Calu3 (cell line): Measurements from ENCODE around the gene ASIC2. TPM values are rescaled to one million over a fixed set of nuclear protein-coding genes. Genes with fewer than 3 reads are reported as not detected.

ENCODE experiments used
- BruUV-seq: library from RNA; stranded (reverse); fragments of 400-500 nt; replicated peaks from 2 replicates; lab custom pipeline; 2021; lab: Mats Ljungman, UMichigan
- CTCF ChIA-PET: fragments of 300-600 bp; sonication (Branson Sonifier 250); formaldehyde crosslinking; loops from one replicate; lab custom pipeline; 2022; ENCODE audit warnings: antibody characterized with exemption; lab: Charles Lee
- DNase-seq: peaks from one replicate; pipeline ENCODE4 v3.0.0; 2022
- H3K27ac Mint-ChIP-seq: one replicate; pipeline ENCODE4 v1.8.0; 2022; ENCODE audit warnings: mixed read lengths; ENCODE audit not compliant: unreplicated experiment
- H3K27me3 Mint-ChIP-seq: one replicate; pipeline ENCODE4 v1.8.0; 2022; ENCODE audit warnings: mixed read lengths; ENCODE audit not compliant: unreplicated experiment
- H3K36me3 Mint-ChIP-seq: one replicate; pipeline ENCODE4 v1.8.0; 2022; ENCODE audit warnings: mild to moderate bottlenecking, moderate library complexity, mixed read lengths; ENCODE audit not compliant: insufficient read depth, unreplicated experiment
- H3K4me1 Mint-ChIP-seq: one replicate; pipeline ENCODE4 v1.8.0; 2022; ENCODE audit warnings: mild to moderate bottlenecking, low read depth, mixed read lengths; ENCODE audit not compliant: unreplicated experiment
- H3K4me3 Mint-ChIP-seq: one replicate; pipeline ENCODE4 v1.8.0; 2022; ENCODE audit warnings: mild to moderate bottlenecking, low read depth, moderate library complexity, mixed read lengths; ENCODE audit not compliant: unreplicated experiment
- H3K9me3 Mint-ChIP-seq: one replicate; pipeline ENCODE4 v1.8.0; 2022; ENCODE audit warnings: low read depth, mixed read lengths; ENCODE audit not compliant: unreplicated experiment
- intact Hi-C: fragments of 100-400 bp; cut with micrococcal nuclease; formaldehyde crosslinking; loops from one replicate; pipeline ENCODE4 v1.10.0; 2022; ENCODE audit not compliant: unreplicated experiment
- total RNA-seq: library from RNA; stranded (reverse); gene quantifications from 2 replicates; pipeline ENCODE4 v1.2.3, GENCODE V29; 2022
- TF ChIP-seq, protein P1 (sequence below): fragments of 200-600 bp; IDR thresholded peaks from one replicate; pipeline ENCODE4 v1.8.0; 2022; ENCODE audit warnings: antibody characterized with exemption; ENCODE audit not compliant: unreplicated experiment

The ASIC2 gene
- total RNA-seq, 1 experiment from 2014 or later, result not detected

GRCh38 chr17:33167736-33168135 lies 125.4 kb downstream of the ASIC2 start:
- BruUV-seq, result no TSS peak
- Mint-ChIP-seq H3K27me3 (peaks cover 79% of the 10 kb centered on the region), H3K4me3 (no peak overlapping the region), H3K36me3 (no peaks in the 10 kb centered on the region), H3K4me1 (no peaks in the 10 kb centered on the region), H3K9me3 (no peaks in the 10 kb centered on the region), H3K27ac (no peak overlapping the region)
- TF ChIP-seq, protein P1, sequence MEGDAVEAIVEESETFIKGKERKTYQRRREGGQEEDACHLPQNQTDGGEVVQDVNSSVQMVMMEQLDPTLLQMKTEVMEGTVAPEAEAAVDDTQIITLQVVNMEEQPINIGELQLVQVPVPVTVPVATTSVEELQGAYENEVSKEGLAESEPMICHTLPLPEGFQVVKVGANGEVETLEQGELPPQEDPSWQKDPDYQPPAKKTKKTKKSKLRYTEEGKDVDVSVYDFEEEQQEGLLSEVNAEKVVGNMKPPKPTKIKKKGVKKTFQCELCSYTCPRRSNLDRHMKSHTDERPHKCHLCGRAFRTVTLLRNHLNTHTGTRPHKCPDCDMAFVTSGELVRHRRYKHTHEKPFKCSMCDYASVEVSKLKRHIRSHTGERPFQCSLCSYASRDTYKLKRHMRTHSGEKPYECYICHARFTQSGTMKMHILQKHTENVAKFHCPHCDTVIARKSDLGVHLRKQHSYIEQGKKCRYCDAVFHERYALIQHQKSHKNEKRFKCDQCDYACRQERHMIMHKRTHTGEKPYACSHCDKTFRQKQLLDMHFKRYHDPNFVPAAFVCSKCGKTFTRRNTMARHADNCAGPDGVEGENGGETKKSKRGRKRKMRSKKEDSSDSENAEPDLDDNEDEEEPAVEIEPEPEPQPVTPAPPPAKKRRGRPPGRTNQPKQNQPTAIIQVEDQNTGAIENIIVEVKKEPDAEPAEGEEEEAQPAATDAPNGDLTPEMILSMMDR, result no peak
- intact Hi-C loops, result no loop called here
- no peak for DNase-seq
- CTCF ChIA-PET, result interaction anchor here (1.1 kb wide), 1 partner anchor 11 kb away, joined by 4 read pairs; no protein-coding TSS in a partner anchor

DNA sequence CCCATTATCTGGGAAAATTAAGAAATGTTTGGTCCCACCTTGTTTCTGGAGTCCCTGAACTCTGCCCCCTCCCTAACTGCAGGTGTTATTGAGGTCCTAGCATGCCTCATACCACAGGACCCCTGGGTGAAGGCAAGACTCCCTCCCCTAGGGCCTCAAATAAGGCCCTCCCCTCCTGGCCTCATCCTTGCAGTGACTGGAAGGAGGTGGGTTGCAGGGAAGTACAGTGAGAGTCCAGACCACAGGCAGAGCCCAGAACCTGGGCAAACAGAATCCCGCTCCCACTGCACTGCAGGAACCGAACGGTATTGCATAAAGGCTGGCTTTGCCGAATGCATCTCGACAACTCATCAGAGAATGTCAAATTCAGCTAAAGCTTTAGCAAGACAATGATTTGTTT lies 126.6 kb downstream of the ASIC2 start:
- no peaks in the 10 kb centered on the region for H3K4me1 Mint-ChIP-seq
- H3K9me3 Mint-ChIP-seq, result no peaks in the 10 kb centered on the region
- BruUV-seq, result no TSS peak
- H3K27ac Mint-ChIP-seq, result no peak overlapping the region
- CTCF ChIA-PET, result no interaction called here
- TF ChIP-seq, protein P1, result no peak
- no peak overlapping the region for H3K4me3 Mint-ChIP-seq
- H3K27me3 Mint-ChIP-seq, result peaks cover 82% of the 10 kb centered on the region
- intact Hi-C loops, result no loop called here
- DNase-seq, result no peak
- H3K36me3 Mint-ChIP-seq, result no peaks in the 10 kb centered on the region

DNA sequence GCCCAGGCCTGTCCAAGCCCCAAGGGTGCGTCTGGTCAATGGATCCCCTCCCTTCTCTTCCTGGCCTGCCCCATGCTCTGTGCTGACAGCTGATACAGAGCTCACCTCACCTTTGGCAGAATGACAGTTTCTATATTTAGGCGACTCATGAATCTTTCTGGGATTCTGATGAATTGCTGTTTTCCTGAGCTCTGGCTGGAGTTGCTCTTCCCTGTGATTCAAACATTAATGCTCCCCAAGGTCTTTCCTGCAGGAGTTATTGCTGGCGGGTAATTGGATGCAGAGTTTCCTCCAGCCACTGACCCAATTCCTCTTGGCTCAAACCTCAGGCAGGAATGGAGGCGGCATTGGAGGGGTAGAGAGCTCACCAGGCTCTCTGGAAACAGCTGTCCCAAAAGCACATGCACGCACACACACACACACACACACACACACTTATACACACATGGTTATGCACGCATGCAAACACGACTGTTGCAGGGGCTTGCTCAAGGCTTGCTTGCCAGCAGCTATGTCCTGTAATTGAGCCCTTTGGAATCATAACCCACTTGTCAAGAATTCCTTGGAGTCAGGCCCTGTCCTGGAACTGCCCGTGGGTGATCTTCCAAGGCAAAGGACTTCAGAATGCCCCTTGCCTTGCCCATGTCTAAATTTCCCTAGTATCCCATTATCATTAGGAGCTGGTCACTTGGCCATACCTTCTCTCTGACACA lies 128.8 kb downstream of the ASIC2 start:
- Mint-ChIP-seq H3K9me3 (no peaks in the 10 kb centered on the region), H3K4me3 (no peak overlapping the region), H3K36me3 (no peaks in the 10 kb centered on the region), H3K27me3 (peaks cover 90% of the 10 kb centered on the region), H3K27ac (no peak overlapping the region), H3K4me1 (no peaks in the 10 kb centered on the region)
- CTCF ChIA-PET, result interaction anchor here (0.6 to 1.4 kb wide), 3 partner anchors 11 to 139 kb away, joined by 3 read pairs; no protein-coding TSS in a partner anchor
- no TSS peak for BruUV-seq
- intact Hi-C loops, result no loop called here
- no peak for DNase-seq
- TF ChIP-seq, protein P1, result no peak

DNA sequence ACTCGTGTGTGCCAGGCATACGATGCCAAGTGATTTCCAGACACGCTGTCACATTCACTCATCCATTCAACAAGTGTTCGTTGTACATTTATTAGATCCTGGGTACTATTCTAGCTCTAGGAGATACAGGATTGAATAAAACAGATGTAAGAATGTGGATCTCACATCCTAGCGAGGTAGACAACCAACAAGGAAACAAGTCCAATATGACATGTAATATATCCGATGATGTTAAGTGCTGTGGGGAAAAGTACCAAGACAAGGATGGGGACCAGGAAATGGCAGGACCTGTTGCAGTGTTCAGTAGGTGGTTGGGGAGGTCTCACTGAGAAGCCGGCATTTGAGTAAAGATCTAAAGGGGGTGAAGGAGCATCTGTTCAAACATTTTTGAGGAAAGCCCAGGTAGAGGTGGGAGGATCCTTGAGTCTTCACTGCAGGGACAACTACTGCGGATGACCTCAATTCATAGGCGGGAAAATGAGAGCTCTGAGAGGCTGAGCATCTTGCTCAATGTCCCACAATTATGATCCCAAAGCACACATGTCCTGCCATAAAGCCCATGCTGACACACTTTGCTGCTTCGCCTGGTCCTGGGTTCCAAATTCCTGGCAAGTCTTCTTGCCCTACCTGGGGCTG lies 129.4 kb downstream of the ASIC2 start:
- DNase-seq, result no peak
- Mint-ChIP-seq H3K9me3 (no peaks in the 10 kb centered on the region), H3K27ac (no peak overlapping the region), H3K4me1 (no peaks in the 10 kb centered on the region), H3K4me3 (no peak overlapping the region), H3K36me3 (no peaks in the 10 kb centered on the region), H3K27me3 (peaks cover 84% of the 10 kb centered on the region)
- no TSS peak for BruUV-seq
- CTCF ChIA-PET, result interaction anchor here (0.6 to 0.8 kb wide), 2 partner anchors 38 to 139 kb away, joined by 3 read pairs; no protein-coding TSS in a partner anchor
- TF ChIP-seq, protein P1, result no peak
- intact Hi-C loops, result no loop called here
